ENCODE data around the gene TFF3.

Gene TFF3

DNA sequence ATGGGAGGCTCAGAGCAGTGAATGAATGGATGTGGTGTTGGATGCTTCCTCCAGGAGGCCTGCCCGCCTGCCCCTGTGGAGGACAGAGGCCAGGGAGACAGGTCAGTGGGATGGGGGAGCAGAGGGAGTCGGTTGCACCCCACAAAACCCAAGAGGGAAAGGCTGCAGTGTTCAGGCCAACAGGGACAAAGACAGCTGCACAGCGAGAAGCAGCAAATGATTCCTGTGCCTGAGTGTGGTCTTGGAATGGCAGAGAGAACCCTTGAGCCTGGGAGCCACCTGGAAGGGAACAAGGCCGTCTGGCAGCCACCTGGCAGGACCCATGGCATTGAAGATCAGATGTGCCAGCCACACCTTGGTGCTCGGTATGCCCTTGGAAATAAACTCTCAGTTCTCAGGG, 8.1 kb downstream of the TFF3 start:
- Histone ChIP-seq H3K36me3 (ENCODE audit: control insufficient read depth, insufficient read depth, low read length) (no peaks in the 10 kb centered on the region), H3K27me3 (ENCODE audit: control insufficient read depth, insufficient read depth, low read length) (peaks cover 4% of the 10 kb centered on the region), H3K9ac (ENCODE audit: low read depth, low read length) (no peak overlapping the region), H3K4me3 (ENCODE audit: low read depth, low read length) (no peak overlapping the region), H3K9me3 (ENCODE audit: control insufficient read depth, insufficient read depth, low read length) (no peaks in the 10 kb centered on the region), H3K4me1 (ENCODE audit: control insufficient read depth, insufficient read depth, low read length) (no peaks in the 10 kb centered on the region)

DNA sequence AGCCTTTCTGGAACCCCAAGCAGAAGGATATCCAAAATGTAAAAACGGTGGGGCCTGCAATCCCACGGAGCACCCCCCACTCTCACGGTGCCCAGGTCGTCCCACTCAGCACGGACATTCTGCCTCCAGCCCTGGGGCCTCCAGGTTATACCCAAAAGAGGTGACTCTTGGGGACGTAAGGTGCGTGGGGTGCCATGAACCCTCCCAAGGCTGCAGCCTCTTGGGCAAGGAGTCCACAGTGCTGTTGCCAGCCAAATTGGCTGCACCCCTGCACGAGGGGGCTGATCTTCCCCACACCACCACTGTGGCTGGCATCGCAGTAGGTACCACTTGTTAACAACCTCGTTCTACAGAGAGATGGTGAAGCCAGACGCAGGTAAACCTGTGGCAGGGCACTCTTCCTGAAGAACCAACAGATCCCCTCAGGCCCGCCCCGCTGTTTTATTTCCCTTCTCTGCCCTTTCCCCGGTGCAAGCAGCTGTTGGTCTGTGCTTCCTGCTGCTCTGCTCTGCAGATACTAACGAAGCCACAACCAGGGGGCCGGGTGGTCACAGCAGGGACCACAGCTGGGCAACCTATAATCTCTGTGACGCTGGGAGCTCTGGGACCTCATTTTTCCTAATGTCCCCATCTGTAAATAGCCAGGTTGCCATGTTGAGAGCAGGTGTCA, 8.7 kb downstream of the TFF3 start:
- no peaks in the 10 kb centered on the region for H3K9me3 ChIP-seq (ENCODE audit: control insufficient read depth, insufficient read depth, low read length)
- no peaks in the 10 kb centered on the region for H3K36me3 ChIP-seq (ENCODE audit: control insufficient read depth, insufficient read depth, low read length)
- no peak overlapping the region for H3K4me3 ChIP-seq (ENCODE audit: low read depth, low read length)
- no peak overlapping the region for H3K9ac ChIP-seq (ENCODE audit: low read depth, low read length)
- H3K27me3 ChIP-seq (ENCODE audit: control insufficient read depth, insufficient read depth, low read length), result peaks cover 4% of the 10 kb centered on the region
- no peaks in the 10 kb centered on the region for H3K4me1 ChIP-seq (ENCODE audit: control insufficient read depth, insufficient read depth, low read length)

- Histone ChIP-seq H3K9me3 (ENCODE audit: control insufficient read depth, insufficient read depth, low read length) (no peaks in the 10 kb centered on the region), H3K27me3 (ENCODE audit: control insufficient read depth, insufficient read depth, low read length) (peaks cover 4% of the 10 kb centered on the region), H3K4me3 (ENCODE audit: low read depth, low read length) (no peak overlapping the region), H3K9ac (ENCODE audit: low read depth, low read length) (no peak overlapping the region), H3K4me1 (ENCODE audit: control insufficient read depth, insufficient read depth, low read length) (no peaks in the 10 kb centered on the region), H3K36me3 (ENCODE audit: control insufficient read depth, insufficient read depth, low read length) (no peaks in the 10 kb centered on the region)
Observed at GRCh38 chr21:42305707-42306147, 9.5 kb downstream of the TFF3 start.

DNA sequence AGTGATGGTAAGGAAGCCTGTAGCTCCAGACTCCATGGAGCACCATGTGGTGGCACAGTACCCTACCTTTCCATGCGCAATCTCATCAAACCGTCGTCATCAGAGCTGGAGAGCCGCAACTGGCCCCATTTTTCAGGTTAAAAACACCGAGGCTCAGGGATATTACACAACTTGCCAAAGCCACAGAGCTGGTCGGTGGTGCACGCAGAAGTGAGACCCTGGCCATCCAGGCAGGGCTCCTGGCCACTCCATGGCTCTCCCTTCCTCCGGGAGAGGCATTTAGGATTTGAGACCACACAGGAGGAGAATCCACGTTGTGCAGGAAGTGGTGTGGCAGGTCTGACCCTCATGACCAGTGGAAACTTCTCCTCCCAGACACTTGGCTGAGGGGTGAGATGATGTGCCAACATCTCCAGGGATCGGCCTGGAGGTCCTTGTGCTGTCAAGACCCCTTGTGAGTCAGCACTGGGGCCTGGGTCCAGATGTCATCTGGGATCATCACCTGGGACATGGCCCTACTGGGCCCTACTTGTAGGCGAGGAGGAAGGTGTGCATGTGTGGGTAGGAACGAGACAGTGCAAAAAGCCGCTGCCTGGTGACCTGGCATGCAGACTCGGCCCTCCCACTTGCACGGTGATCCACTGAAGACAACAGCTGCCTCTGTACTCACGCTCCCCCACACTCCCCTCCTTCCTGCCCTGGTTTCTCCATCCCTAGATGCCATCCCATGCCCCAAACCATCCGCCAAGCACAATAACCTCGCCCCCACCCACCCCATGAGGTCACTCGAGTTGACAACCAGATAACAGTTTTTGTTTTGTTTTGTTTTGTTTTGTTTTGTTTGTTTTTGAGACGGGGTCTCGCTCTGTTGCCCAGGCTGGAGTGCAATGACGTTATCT, 10.4 kb downstream of the TFF3 start:
- no peaks in the 10 kb centered on the region for H3K27me3 ChIP-seq (ENCODE audit: control insufficient read depth, insufficient read depth, low read length)
- H3K9ac ChIP-seq (ENCODE audit: low read depth, low read length), result no peak overlapping the region
- no peaks in the 10 kb centered on the region for H3K36me3 ChIP-seq (ENCODE audit: control insufficient read depth, insufficient read depth, low read length)
- H3K4me3 ChIP-seq (ENCODE audit: low read depth, low read length), result no peak overlapping the region
- no peaks in the 10 kb centered on the region for H3K4me1 ChIP-seq (ENCODE audit: control insufficient read depth, insufficient read depth, low read length)
- H3K9me3 ChIP-seq (ENCODE audit: control insufficient read depth, insufficient read depth, low read length), result no peaks in the 10 kb centered on the region

DNA sequence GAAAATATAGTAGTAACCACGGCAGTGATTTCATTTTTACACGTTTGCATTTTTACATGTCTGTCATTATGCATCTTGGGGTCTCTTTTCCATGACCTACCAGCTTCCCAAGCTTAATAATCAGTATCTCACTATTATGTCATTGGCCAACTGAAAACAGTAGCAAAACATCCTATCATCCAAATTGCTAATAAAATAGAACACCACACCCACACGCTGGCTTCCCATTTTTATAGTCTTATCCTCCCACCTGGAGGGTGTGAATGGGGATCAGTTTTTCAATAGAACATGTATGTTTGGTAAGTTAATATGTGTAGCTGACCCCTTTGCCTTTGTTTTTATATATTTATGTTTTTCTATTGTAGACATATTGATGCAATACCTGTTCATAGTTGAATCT, 11.8 kb downstream of the TFF3 start:
- Histone ChIP-seq H3K4me3 (ENCODE audit: low read depth, low read length) (no peak overlapping the region), H3K4me1 (ENCODE audit: control insufficient read depth, insufficient read depth, low read length) (no peaks in the 10 kb centered on the region), H3K27me3 (ENCODE audit: control insufficient read depth, insufficient read depth, low read length) (no peaks in the 10 kb centered on the region)

DNA sequence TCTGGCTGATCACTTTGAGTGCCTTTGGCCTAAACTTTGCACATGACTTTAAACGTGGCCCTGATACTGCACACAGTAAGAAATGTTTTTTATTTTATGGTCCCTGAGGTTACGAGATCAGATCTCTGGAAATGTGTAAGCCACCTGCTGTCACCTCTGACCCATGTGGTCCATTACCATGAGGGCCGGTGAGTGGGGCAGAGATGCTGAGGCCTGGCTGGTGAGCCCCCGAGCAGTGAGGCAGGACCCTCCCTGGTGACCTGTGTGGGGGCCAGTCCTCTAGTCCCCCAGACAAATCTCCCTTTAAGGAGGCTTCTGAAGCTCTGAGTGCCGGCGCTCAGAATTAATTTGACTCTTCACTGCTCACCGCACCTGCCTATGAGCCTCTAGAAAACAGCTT, 12.4 kb downstream of the TFF3 start:
- Histone ChIP-seq H3K27me3 (ENCODE audit: control insufficient read depth, insufficient read depth, low read length) (no peaks in the 10 kb centered on the region), H3K36me3 (ENCODE audit: control insufficient read depth, insufficient read depth, low read length) (no peaks in the 10 kb centered on the region), H3K9ac (ENCODE audit: low read depth, low read length) (no peak overlapping the region), H3K4me1 (ENCODE audit: control insufficient read depth, insufficient read depth, low read length) (peaks cover 3% of the 10 kb centered on the region), H3K4me3 (ENCODE audit: low read depth, low read length) (no peak overlapping the region), H3K9me3 (ENCODE audit: control insufficient read depth, insufficient read depth, low read length) (no peaks in the 10 kb centered on the region)

More for the DNA sequence above, 11.8 kb downstream of the TFF3 start:
- H3K9ac ChIP-seq (ENCODE audit: low read depth, low read length), result no peak overlapping the region
- no peaks in the 10 kb centered on the region for H3K9me3 ChIP-seq (ENCODE audit: control insufficient read depth, insufficient read depth, low read length)
- H3K36me3 ChIP-seq (ENCODE audit: control insufficient read depth, insufficient read depth, low read length), result no peaks in the 10 kb centered on the region

DNA sequence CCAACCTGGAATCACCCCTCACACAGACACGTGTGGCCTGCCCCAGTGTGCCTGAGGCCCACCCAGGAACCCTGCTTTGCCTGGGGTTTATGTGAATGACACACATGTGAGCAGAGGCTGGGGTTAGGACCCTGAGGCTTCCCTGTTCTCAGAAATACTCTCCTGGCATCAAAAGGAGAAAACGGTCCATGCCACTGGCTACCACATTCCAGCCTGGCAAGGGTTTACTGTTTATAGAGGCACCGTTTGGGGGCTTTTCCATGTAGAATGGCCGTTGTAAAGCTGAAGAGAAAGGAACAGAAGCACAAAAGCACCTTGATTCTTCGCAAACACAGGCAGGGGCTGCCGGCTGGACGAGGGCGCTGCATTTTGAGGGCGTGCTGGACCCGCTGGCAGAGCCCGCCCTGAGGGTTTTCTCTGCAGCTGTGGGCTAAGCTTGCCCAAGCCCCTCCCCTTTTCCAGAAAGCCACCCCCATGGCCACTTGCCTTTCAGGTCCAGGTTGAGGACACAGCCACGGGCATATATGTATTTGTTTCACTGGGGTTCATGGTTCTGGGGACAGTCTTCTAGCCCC, 13.0 kb downstream of the TFF3 start:
- peaks cover 3% of the 10 kb centered on the region for H3K4me1 ChIP-seq (ENCODE audit: control insufficient read depth, insufficient read depth, low read length)
- H3K27me3 ChIP-seq (ENCODE audit: control insufficient read depth, insufficient read depth, low read length), result no peaks in the 10 kb centered on the region
- H3K4me3 ChIP-seq (ENCODE audit: low read depth, low read length), result no peak overlapping the region
- H3K36me3 ChIP-seq (ENCODE audit: control insufficient read depth, insufficient read depth, low read length), result no peaks in the 10 kb centered on the region
- H3K9me3 ChIP-seq (ENCODE audit: control insufficient read depth, insufficient read depth, low read length), result no peaks in the 10 kb centered on the region
- no peak overlapping the region for H3K9ac ChIP-seq (ENCODE audit: low read depth, low read length)

GRCh38 chr21:42301371-42302075, 13.7 kb downstream of the TFF3 start:
- Histone ChIP-seq H3K36me3 (ENCODE audit: control insufficient read depth, insufficient read depth, low read length) (no peaks in the 10 kb centered on the region), H3K4me3 (ENCODE audit: low read depth, low read length) (no peak overlapping the region), H3K4me1 (ENCODE audit: control insufficient read depth, insufficient read depth, low read length) (peaks cover 3% of the 10 kb centered on the region), H3K27me3 (ENCODE audit: control insufficient read depth, insufficient read depth, low read length) (no peaks in the 10 kb centered on the region), H3K9ac (ENCODE audit: low read depth, low read length) (no peak overlapping the region), H3K9me3 (ENCODE audit: control insufficient read depth, insufficient read depth, low read length) (no peaks in the 10 kb centered on the region)

DNA sequence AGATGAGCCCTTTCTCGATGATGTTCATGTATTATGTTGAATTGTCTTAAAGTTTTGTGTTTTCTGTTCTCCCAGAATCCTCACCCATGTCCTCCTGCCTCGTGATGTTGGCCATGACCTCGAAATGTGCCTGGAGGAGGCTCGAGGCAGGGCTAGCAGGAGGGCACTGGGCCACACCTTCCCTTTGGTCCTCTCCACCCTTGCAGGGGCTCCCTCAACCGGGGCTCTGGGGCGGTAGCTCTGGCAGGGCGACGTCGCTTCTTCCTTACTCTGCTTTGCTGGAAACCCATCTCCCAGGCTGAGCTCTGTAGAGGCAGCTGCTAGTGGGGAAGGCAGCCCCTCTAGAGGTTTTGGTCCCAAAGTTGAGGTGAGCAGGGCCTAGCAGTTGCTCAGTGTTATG, 14.3 kb downstream of the TFF3 start:
- Histone ChIP-seq H3K4me1 (ENCODE audit: control insufficient read depth, insufficient read depth, low read length) (peaks cover 3% of the 10 kb centered on the region), H3K9ac (ENCODE audit: low read depth, low read length) (no peak overlapping the region), H3K36me3 (ENCODE audit: control insufficient read depth, insufficient read depth, low read length) (no peaks in the 10 kb centered on the region), H3K27me3 (ENCODE audit: control insufficient read depth, insufficient read depth, low read length) (no peaks in the 10 kb centered on the region), H3K4me3 (ENCODE audit: low read depth, low read length) (no peak overlapping the region), H3K9me3 (ENCODE audit: control insufficient read depth, insufficient read depth, low read length) (no peaks in the 10 kb centered on the region)

DNA sequence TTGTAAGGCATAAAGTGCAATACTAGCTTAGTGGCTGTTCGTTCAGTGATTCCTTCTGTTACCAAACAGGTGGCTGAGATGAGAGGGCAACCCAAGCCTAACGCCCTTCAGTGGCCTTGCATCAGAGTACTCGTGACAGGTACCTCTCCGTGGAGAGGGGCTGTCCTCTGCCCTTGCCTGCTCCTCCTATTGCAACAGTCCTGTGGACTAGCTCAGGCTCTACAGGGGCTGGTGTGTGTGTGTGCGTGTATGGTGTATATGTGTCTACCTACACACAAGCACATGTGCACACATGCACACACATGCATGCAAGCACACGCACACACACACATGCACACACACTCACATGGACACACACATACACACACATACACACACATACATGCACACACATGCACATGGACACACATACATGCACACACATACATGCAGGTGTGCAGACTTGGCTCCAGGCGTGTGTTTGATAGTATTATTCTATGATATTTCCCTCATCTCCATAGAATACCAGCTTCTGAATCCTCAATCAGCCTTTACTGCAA, 15.1 kb downstream of the TFF3 start:
- Histone ChIP-seq H3K9ac (ENCODE audit: low read depth, low read length) (no peak overlapping the region), H3K4me1 (ENCODE audit: control insufficient read depth, insufficient read depth, low read length) (peaks cover 3% of the 10 kb centered on the region)

GRCh38 chr21:42299324-42300044, 15.7 kb downstream of the TFF3 start:
- H3K27me3 ChIP-seq (ENCODE audit: control insufficient read depth, insufficient read depth, low read length), result no peaks in the 10 kb centered on the region

More for the DNA sequence above, 15.1 kb downstream of the TFF3 start:
- Histone ChIP-seq H3K4me3 (ENCODE audit: low read depth, low read length) (no peak overlapping the region), H3K9me3 (ENCODE audit: control insufficient read depth, insufficient read depth, low read length) (no peaks in the 10 kb centered on the region), H3K27me3 (ENCODE audit: control insufficient read depth, insufficient read depth, low read length) (no peaks in the 10 kb centered on the region), H3K36me3 (ENCODE audit: control insufficient read depth, insufficient read depth, low read length) (no peaks in the 10 kb centered on the region)

More at GRCh38 chr21:42299324-42300044, 15.7 kb downstream of the TFF3 start:
- H3K36me3 ChIP-seq (ENCODE audit: control insufficient read depth, insufficient read depth, low read length), result no peaks in the 10 kb centered on the region
- peaks cover 3% of the 10 kb centered on the region for H3K4me1 ChIP-seq (ENCODE audit: control insufficient read depth, insufficient read depth, low read length)
- no peaks in the 10 kb centered on the region for H3K9me3 ChIP-seq (ENCODE audit: control insufficient read depth, insufficient read depth, low read length)
- H3K4me3 ChIP-seq (ENCODE audit: low read depth, low read length), result no peak overlapping the region
- H3K9ac ChIP-seq (ENCODE audit: low read depth, low read length), result no peak overlapping the region
